Superior temporal gyrus (tissue), 1 donor: Measurements from ENCODE around the gene LRGUK.

ENCODE experiments used
- DNase-seq: peaks from one replicate; pipeline ENCODE4 v3.0.0-alpha.2; 2016; ENCODE audit errors: extremely low spot score

Gene LRGUK

DNA sequence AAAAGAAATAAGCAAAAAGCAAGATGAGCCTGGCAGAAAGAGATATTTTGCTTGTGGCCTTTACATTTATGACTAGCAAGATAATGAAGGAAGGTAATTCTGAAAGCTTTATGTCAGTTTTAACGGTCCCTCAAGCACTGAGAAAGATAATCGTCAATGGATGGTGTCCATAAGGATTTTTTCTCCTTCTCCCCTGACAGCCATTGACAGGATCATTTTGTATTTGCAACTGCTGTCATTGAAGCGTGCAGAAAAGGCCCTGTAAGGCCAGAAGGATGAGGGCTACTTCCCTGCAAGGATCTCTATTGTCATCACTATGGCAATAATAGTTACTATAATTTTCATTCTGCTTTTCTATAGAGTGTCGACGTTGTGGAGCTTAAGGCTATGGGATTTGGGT is 994 bp upstream of the LRGUK start:
- DNase-seq = no peak

- no peak for DNase-seq
Observed at GRCh38 chr7:134126596-134126965, 559 bp upstream of the LRGUK start.

DNA sequence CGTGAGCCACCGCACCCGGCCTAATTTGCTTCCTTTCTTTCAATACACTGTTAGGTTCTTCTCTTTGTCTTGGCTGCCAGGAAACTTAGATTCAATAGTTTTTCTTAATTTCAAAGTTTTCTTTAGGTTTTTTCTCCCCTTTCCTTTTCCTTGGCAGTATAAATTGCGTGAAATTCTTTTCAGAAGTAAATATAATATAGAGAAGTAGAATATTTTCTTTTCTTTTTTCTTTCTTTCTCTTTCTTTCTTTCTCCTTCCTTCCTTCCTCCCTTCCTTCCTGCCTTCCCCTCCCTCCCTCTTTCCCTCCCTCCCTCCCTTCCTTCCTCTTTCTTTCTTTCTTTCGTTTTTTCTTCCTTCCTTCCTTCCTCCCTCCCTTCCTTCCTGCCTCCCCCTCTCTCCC is 1.7 kb downstream of the LRGUK start:
- no peak for DNase-seq

DNA sequence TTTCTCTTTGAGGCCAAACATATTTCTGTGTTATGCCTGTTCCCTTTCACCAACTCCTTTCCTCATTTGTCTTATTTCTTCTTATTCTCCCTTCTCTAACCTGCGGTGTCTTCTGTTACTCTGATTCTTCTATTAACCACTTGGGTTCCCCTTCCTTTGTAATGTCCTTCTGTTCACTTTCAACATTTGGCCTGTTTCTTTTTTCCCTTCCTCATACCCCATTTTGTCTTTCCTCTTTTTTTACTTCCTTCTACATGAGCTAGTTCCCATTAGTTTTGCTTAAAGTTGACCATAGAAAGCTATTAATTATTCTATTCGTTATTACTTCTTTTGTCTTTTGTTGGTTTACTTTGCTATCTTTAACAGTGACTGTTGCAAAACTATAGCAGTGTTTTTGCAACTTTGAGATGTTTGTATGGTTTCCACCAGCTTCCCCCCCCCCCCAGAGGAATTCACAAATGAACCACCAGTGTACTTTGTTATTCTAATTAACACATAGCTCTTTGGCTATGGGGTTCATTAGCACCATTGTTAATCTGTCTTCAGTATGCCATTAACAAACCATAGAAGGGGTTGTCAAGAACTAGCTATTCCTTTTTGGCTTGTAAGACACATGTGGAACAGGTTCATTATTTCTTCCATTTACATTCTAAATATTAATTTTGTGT is 2.9 kb downstream of the LRGUK start:
- no peak for DNase-seq

DNA sequence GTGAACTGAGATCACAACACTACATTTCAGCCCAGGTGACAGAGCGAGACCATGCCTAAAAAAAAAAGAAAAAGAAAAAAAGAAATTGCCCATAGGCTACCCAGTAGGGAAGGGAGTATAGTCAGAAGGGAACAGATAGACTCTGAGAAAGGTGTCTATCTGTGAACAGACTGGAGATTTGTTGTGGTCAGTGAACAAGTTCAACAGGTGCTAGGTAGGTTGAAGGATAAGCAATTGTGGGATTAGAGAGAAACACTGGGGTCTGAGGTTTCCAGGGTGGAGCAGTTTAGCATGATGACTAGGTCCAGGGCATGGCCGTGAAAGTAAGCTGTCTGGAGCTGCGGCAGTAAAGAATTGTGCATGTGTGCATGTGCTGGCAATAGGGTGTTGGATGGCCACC is 6.9 kb downstream of the LRGUK start:
- DNase-seq = no peak

DNA sequence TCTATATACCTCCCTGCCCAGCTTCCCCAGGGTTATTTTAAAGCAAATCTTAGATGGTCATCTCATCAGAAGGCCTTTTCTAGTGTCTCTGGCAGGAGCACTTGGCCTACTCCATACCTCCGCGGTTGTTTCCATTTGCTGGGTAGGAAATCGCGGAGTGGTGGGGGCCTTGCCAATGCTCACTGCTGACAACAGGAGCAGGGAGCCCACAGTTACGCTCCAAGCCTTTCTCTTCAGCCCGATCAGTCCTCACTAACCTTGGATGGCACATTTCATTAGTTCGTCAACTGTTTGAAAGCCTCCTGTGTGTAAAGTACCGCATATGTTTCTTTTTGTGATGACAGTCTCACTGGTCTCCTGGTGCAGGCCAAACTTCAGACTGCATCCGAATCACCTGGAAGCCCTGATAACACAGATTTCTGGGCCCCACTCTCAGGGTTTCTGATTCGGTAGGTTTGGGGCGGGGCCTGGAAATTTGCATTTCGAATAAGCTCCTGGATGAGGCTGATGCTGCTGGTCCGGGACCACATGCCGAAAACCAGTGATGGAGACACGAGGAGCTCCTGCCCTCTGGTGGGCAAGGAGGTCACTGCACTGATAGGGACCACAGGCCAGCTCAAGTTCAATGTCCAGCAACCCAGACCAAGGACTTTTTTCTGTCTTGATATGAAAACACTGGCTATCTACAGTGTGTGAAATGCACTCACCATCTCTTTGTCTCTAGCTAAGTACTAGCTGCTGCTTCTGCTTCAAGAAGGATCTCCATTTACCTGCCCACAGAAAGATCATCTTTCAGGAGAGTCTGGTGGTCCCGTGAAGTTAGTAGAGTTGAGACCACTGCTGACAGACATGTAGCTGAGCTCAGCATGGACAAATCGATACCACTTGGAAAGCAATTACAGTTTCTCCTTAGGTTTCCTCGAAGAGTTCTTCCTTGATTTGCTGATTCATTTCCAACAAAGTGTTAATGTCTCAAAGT is 14.0 kb downstream of the LRGUK start:
- peak; percentile 85 for DNase-seq

DNA sequence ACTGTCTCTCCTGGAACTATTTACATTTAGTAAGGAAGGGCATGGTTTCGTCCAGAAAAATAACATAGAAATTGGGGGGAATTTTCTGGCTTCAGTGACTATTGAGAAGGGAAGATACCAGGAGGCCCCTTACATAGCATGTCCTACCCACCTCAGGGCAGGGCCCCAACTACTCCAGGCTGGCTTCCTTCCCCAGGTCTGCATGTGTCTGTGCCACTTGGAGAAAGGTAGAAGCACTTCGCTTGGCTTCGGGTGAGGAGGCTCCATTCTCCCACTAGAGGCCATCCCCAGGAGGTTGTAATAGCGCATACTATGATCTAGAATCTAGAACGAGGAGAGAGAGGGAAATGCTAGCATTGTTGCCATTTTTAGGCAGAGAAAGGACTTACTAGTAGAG is 14.7 kb downstream of the LRGUK start:
- DNase-seq = no peak

DNA sequence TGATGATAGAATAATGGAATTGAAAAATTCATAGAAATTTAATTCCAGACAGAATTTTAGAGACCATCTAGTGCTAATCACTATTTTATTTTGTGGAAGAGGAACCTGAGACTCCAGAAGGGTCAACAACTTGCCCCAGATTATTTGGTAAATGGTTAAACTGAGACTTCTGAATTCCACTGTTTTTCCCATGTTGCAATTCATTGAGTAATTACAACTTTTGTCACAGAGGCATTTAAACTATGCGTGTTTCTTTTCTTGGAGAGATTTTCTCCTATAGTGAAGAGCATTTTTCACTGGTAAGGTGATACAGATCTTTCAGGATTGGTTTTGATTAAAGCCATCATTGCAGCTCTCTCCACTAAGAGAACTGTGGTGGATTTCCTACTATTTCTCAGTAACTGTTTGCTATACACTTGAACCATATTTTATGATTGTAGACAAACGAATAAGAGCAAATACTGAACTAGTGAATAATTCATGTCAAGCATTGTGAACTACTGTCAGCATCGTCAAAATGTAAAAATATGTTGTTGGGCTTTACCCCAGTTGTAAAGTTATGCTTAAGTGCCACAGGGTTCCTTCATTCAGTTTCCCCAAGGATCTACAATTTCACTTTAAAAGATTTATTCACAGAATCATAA is 26.5 kb downstream of the LRGUK start:
- DNase-seq = no peak

- DNase-seq = no peak
Observed at GRCh38 chr7:134154581-134155130, 27.5 kb downstream of the LRGUK start.

GRCh38 chr7:134155206-134155605 is 28.1 kb downstream of the LRGUK start:
- DNase-seq = no peak

DNA sequence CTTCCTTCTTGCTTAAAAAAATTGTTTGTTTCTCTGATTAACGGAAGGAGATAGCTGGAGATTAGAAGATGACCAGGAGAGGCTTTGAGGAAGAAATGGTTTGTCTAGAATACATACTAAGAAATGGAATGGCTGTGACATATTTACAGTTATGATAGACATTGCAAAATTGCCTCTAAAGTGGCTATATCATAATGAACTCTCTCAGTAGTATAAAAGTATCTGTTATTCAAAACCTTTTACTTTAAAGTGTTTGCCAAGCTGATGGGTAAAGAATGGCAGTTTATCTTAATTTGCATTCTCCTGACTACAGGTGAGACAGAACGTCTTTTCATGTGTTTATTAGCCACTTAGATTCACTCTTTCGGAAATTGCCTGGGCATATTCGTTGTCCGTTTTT is 28.7 kb downstream of the LRGUK start:
- no peak for DNase-seq

- peak; percentile 70 for DNase-seq
Observed at GRCh38 chr7:134165252-134165651, 38.1 kb downstream of the LRGUK start.

- DNase-seq = no peak
Observed at GRCh38 chr7:134167250-134167649, 40.1 kb downstream of the LRGUK start.

DNA sequence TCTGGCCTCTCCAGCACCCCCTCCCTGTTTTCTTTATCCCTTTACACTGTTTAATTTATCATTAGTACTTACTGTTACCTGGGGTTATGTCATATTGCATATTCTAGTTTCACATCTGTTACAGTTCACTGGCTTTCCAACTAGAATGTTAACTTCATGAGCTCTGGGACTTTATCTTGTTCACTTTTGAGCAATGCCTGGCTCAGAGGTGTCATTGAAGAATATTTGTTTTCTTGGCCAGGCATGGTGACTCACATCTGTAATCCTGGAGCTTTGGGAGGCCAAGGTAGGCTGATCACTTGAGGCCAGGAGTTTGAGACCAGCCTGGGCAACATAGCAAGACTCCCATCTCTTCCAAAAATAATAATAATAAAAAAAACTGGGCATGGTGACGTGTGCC is 40.7 kb downstream of the LRGUK start:
- no peak for DNase-seq

GRCh38 chr7:134174795-134175261 is 47.7 kb downstream of the LRGUK start:
- no peak for DNase-seq

- DNase-seq = no peak
Observed at GRCh38 chr7:134175334-134176036, 48.3 kb downstream of the LRGUK start.

GRCh38 chr7:134176037-134176350 is 48.9 kb downstream of the LRGUK start:
- DNase-seq = no peak

GRCh38 chr7:134179036-134180011 is 52.2 kb downstream of the LRGUK start:
- no peak for DNase-seq

- no peak for DNase-seq
Observed at GRCh38 chr7:134180376-134180775, 53.2 kb downstream of the LRGUK start.

GRCh38 chr7:134182078-134182477 is 54.9 kb downstream of the LRGUK start:
- no peak for DNase-seq

DNA sequence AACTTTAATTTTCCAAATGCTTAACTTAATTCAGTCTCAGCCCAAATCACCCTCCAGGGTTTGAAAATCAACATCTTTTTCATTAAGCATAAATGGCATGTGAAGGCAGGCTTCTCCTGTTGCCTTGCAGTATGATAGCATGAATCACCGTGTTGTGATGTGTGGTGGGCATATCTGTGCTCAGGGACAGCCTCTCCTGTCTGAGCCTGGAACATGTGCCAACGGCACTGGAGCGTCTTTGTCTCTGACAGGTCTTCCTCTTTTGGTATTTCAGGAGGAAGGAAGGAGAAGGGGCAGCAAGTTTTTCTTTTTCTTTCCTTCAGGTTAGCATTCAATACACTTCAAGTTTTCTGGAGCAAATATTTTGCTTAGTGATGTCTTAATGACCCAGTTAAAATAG is 57.6 kb downstream of the LRGUK start:
- no peak for DNase-seq
